Endothelial cell of umbilical vein (primary cell): ENCODE results near the gene CAV1. TPM values are rescaled to one million over a fixed set of nuclear protein-coding genes. Genes with fewer than 3 reads are reported as not detected.

Source experiments
- BruUV-seq: library from RNA; stranded (reverse); fragments of 400-500 nt; replicated peaks from 2 replicates; lab custom pipeline; 2021; lab: Mats Ljungman, UMichigan
- CTCF ChIA-PET: fragments of 300-600, 350-600 bp; sonication (Branson Sonifier 250); formaldehyde crosslinking; loops from one replicate; lab custom pipeline; 2021; ENCODE audit warnings: antibody characterized with exemption, inconsistent platforms; lab: Charles Lee
- POLR2A ChIA-PET: fragments of 300-600, 350-600 bp; sonication (Branson Sonifier 250); formaldehyde crosslinking; loops from one replicate; lab custom pipeline; 2021; ENCODE audit warnings: antibody characterized with exemption, inconsistent platforms; lab: Charles Lee
- DNase-seq: peaks from one replicate; pipeline ENCODE4 v3.0.0-alpha.2; 2011; ENCODE audit warnings: low read depth, low spot score
- FAIRE-seq: peaks from 2 replicates; lab custom pipeline; 2011; peaks lifted over from hg19 to GRCh38; lab: Jason Lieb, UNC
- H2AFZ ChIP-seq: 2 replicates; pipeline ENCODE4 v1.6.0; 2012; ENCODE audit warnings: low read depth, low read length, control low read depth, inconsistent platforms
- H3K27ac ChIP-seq: 2 replicates; pipeline ENCODE4 v1.5.1; 2011; ENCODE audit warnings: low read depth, mild to moderate bottlenecking, control low read depth, low read length, moderate library complexity; ENCODE audit not compliant: insufficient read depth
- H3K27me3 ChIP-seq, 2 experiments: 2 replicates each; pipeline versions ENCODE4 v1.6.0 to v1.6.1; 2011; ENCODE audit warnings: low read length in 2 of 2, mixed read lengths in 1 of 2; ENCODE audit not compliant: control insufficient read depth in 2 of 2, insufficient read depth in 2 of 2
- H3K36me3 ChIP-seq, 2 experiments: 2 replicates in 1 of 2; 3 replicates in 1 of 2; pipeline ENCODE4 v1.5.1; 2011; ENCODE audit warnings: low read length in 2 of 2, mild to moderate bottlenecking in 1 of 2, moderate library complexity in 1 of 2; ENCODE audit not compliant: control insufficient read depth in 2 of 2, insufficient read depth in 2 of 2; ENCODE audit errors: extremely low read depth in 1 of 2
- H3K4me1 ChIP-seq: 3 replicates; pipeline ENCODE4 v1.5.1; 2011; ENCODE audit warnings: mild to moderate bottlenecking, low read length; ENCODE audit not compliant: control insufficient read depth, insufficient read depth; ENCODE audit errors: extremely low read depth
- H3K4me2 ChIP-seq: 2 replicates; pipeline ENCODE4 v1.6.1; 2011; ENCODE audit warnings: low read length, control low read depth, mixed read lengths; ENCODE audit not compliant: insufficient read depth
- H3K4me3 ChIP-seq, 3 experiments: fragments of 200-600 bp in 1 of 3; sonication (generic), shearing (Covaris generic) in 1 of 3; replicated peaks in 1 of 3; 2 replicates each; pipeline ENCODE4 v1.5.1; 2011 to 2016; ENCODE audit warnings: control low read depth in 3 of 3, low read length in 3 of 3, mild to moderate bottlenecking in 2 of 3, inconsistent platforms in 1 of 3, low read depth in 1 of 3, moderate library complexity in 1 of 3; ENCODE audit not compliant: insufficient read depth in 1 of 3
- H3K79me2 ChIP-seq: 2 replicates; pipeline ENCODE4 v1.6.0; 2012; ENCODE audit warnings: low read length, inconsistent platforms; ENCODE audit not compliant: control insufficient read depth, insufficient read depth
- H3K9ac ChIP-seq: replicated peaks from 2 replicates; pipeline ENCODE3; 2011; ENCODE audit warnings: low read length, control low read depth; ENCODE audit not compliant: insufficient read depth; ENCODE audit errors: extremely low read depth
- H3K9me1 ChIP-seq: replicated peaks from 3 replicates; pipeline ENCODE4 v1.6.0; 2011; ENCODE audit warnings: mild to moderate bottlenecking, low read length; ENCODE audit not compliant: control insufficient read depth, insufficient read depth; ENCODE audit errors: extremely low read depth
- H3K9me3 ChIP-seq: replicated peaks from 2 replicates; pipeline ENCODE4 v1.5.1; 2012; ENCODE audit warnings: low read length, inconsistent platforms; ENCODE audit not compliant: control insufficient read depth, insufficient read depth
- H4K20me1 ChIP-seq: replicated peaks from 2 replicates; pipeline ENCODE3; 2011; ENCODE audit warnings: mild to moderate bottlenecking, low read length; ENCODE audit not compliant: control insufficient read depth, insufficient read depth; ENCODE audit errors: extremely low read depth
- CTCF ChIP-seq, 2 donors: IDR thresholded peaks; 1 replicate in 1 of 2; 2 replicates in 1 of 2; pipeline ENCODE4 v1.5.1; 2011; ENCODE audit warnings: low read length in 2 of 2, mild to moderate bottlenecking in 2 of 2, moderate library complexity in 2 of 2, control low read depth in 1 of 2, inconsistent platforms in 1 of 2, low read depth in 1 of 2; ENCODE audit not compliant: insufficient read depth in 1 of 2; ENCODE audit errors: extremely low read depth in 1 of 2
- EZH2 ChIP-seq: IDR thresholded peaks from 2 replicates; pipeline ENCODE4 v1.6.1; 2012; ENCODE audit warnings: borderline replicate concordance, low read depth, mild to moderate bottlenecking, moderate library complexity, low read length, inconsistent platforms; ENCODE audit not compliant: severe bottlenecking
- FOS ChIP-seq: IDR thresholded peaks from 2 replicates; pipeline ENCODE4 v1.6.1; 2011; ENCODE audit warnings: mild to moderate bottlenecking, low read length, moderate library complexity, borderline replicate concordance; ENCODE audit not compliant: insufficient read depth
- GATA2 ChIP-seq: IDR thresholded peaks from 2 replicates; pipeline ENCODE4 v1.7.0; 2011; ENCODE audit warnings: low read depth, mild to moderate bottlenecking, moderate library complexity, mixed read lengths, low read length; ENCODE audit not compliant: insufficient read length, insufficient read depth
- JUN ChIP-seq: IDR thresholded peaks from 2 replicates; pipeline ENCODE4 v1.6.1; 2011; ENCODE audit warnings: borderline replicate concordance, low read depth; ENCODE audit not compliant: insufficient read length, insufficient read depth
- MYC ChIP-seq: IDR thresholded peaks from one replicate; pipeline ENCODE4 v1.6.1; 2011; ENCODE audit warnings: mild to moderate bottlenecking, low read depth, low read length
- POLR2A ChIP-seq: IDR thresholded peaks from 2 replicates; pipeline ENCODE4 v1.6.1; 2012; ENCODE audit warnings: low read depth, mild to moderate bottlenecking, control low read depth, low read length
- POLR2AphosphoS5 ChIP-seq: IDR thresholded peaks from 2 replicates; pipeline ENCODE4 v1.6.1; 2012; ENCODE audit warnings: low read depth, mild to moderate bottlenecking, control low read depth, low read length, moderate library complexity; ENCODE audit not compliant: insufficient read depth
- dilution Hi-C: fragments of 300-500 bp; cut with MboI; formaldehyde crosslinking; loops from one replicate; pipeline ENCODE4 v1.15.0; 2019; ENCODE audit warnings: low sequenced_read_pairs; ENCODE audit not compliant: extremely low pct_ligation_motif_present
- intact Hi-C: fragments of 100-400 bp; cut with micrococcal nuclease; formaldehyde crosslinking; loops from one replicate; pipeline ENCODE4 v1.10.0; 2022
- polyA plus RNA-seq, 4 experiments: library from polyadenylated mRNA; depleted of rRNA in 3 of 4; stranded (reverse) in 3 of 4; unstranded in 1 of 4; fragments of >200 nt; gene quantifications; 2 replicates each; pipeline versions ENCODE4 v1.2.1 to v1.2.3, GENCODE V29; 2011 to 2012; ENCODE audit warnings: missing spikeins in 1 of 4
- total RNA-seq: library from RNA; stranded (reverse); gene quantifications from 2 replicates; pipeline ENCODE4 v1.2.3, GENCODE V29; 2021

The CAV1 gene
- total and polyA plus RNA-seq, 2 donors (not counting 3 experiments of a cell fraction or from before 2014, with no cell fraction given) = 1,483 to 3,129 TPM

GRCh38 chr7:116538138-116538537 lies 13.3 kb downstream of the CAV1 start:
- intact Hi-C loops (no loop called here), dilution Hi-C loops (no loop called here)
- DNase-seq = no peak
- no peak overlapping the region for H2AFZ ChIP-seq
- TF ChIP-seq EZH2 (no peak), JUN (no peak), CTCF (IDR thresholded peaks at IDR 0.05; ENCODE audit: extremely low read depth in 1 of 2, insufficient read depth in 1 of 2, low read depth in 1 of 2, low read length in 2 of 2) (no peak), POLR2A (no peak), FOS (no peak), GATA2 (no peak), POLR2AphosphoS5 (no peak), MYC (no peak)
- peaks cover 28% of the 10 kb centered on the region for H3K4me1 ChIP-seq
- CTCF ChIA-PET = interaction anchor here (3.8 kb wide), 1 partner anchor 50 kb away, joined by 13 read pairs; no protein-coding TSS in a partner anchor
- no peaks in the 10 kb centered on the region for H3K27me3 ChIP-seq
- POLR2A ChIA-PET = no interaction called here
- no peak overlapping the region for H3K4me2 ChIP-seq
- FAIRE-seq = no peak
- no peak overlapping the region for H3K27ac ChIP-seq
- H3K9me1 ChIP-seq = no peaks in the 10 kb centered on the region
- H3K36me3 ChIP-seq = peaks cover 27 to 43% of the 10 kb centered on the region in 2 experiments
- H3K79me2 ChIP-seq = peaks cover 92% of the 10 kb centered on the region
- H3K4me3 ChIP-seq = no peak overlapping the region
- no peaks in the 10 kb centered on the region for H3K9me3 ChIP-seq
- H4K20me1 ChIP-seq = peaks cover 7% of the 10 kb centered on the region
- H3K9ac ChIP-seq = no peak overlapping the region
- no TSS peak for BruUV-seq
